H9 (cell line): Measurements from ENCODE around the gene SPCS1. TPM values are rescaled to one million over a fixed set of nuclear protein-coding genes. Genes with fewer than 3 reads are reported as not detected.
A peak's percentile ranks its signal among the peaks of the same experiment; 100 is the strongest.

Source experiments
- DNase-seq: peaks from one replicate; pipeline ENCODE4 v3.0.0-alpha.2; 2017
- H2AFZ ChIP-seq: one replicate; pipeline ENCODE4 v1.6.1; 2013; ENCODE audit warnings: mild to moderate bottlenecking, low read length, control low read depth, moderate library complexity
- H2AK5ac ChIP-seq: 2 replicates; pipeline ENCODE4 v1.6.1; 2013; ENCODE audit warnings: low read length, control low read depth, mixed read lengths; ENCODE audit not compliant: insufficient read length
- H2BK120ac ChIP-seq: one replicate; pipeline ENCODE4 v1.6.1; 2013; ENCODE audit warnings: low read depth, mild to moderate bottlenecking, low read length, control low read depth, inconsistent platforms; ENCODE audit not compliant: poor library complexity, severe bottlenecking
- H2BK12ac ChIP-seq: 2 replicates; pipeline ENCODE4 v1.6.1; 2013; ENCODE audit warnings: low read length, control low read depth, mixed read lengths, low read depth; ENCODE audit not compliant: insufficient read length
- H2BK15ac ChIP-seq: 2 replicates; pipeline ENCODE4 v1.6.1; 2013; ENCODE audit warnings: low read depth, low read length, control low read depth
- H2BK20ac ChIP-seq: one replicate; pipeline ENCODE4 v1.6.1; 2013; ENCODE audit warnings: low read depth, mild to moderate bottlenecking, low read length, control low read depth, inconsistent platforms; ENCODE audit not compliant: poor library complexity, severe bottlenecking
- H2BK5ac ChIP-seq: 2 replicates; pipeline ENCODE4 v1.6.1; 2013; ENCODE audit warnings: low read length, control low read depth, mixed read lengths; ENCODE audit not compliant: insufficient read length
- H3K14ac ChIP-seq: 2 replicates; pipeline ENCODE4 v1.6.1; 2013; ENCODE audit warnings: low read length, control low read depth; ENCODE audit not compliant: insufficient read depth
- H3K18ac ChIP-seq: 2 replicates; pipeline ENCODE4 v1.6.1; 2013; ENCODE audit warnings: low read depth, mild to moderate bottlenecking, mixed read lengths, low read length, control low read depth; ENCODE audit not compliant: insufficient read length
- H3K23ac ChIP-seq: 2 replicates; pipeline ENCODE4 v1.6.1; 2013; ENCODE audit warnings: low read length, control low read depth, mixed read lengths, low read depth; ENCODE audit not compliant: insufficient read length
- H3K23me2 ChIP-seq: 2 replicates; pipeline ENCODE4 v1.6.1; 2013; ENCODE audit warnings: low read depth, mild to moderate bottlenecking, mixed read lengths, low read length, control low read depth; ENCODE audit not compliant: insufficient read length, poor library complexity, severe bottlenecking
- H3K27ac ChIP-seq: 2 replicates; pipeline ENCODE4 v1.5.1; 2013; ENCODE audit warnings: low read length, control low read depth, mixed read lengths, low read depth; ENCODE audit not compliant: insufficient read length
- H3K27me3 ChIP-seq: 2 replicates; pipeline ENCODE4 v1.6.1; 2013; ENCODE audit warnings: low read length, control low read depth, inconsistent platforms; ENCODE audit not compliant: insufficient read depth
- H3K4ac ChIP-seq: 2 replicates; pipeline ENCODE4 v1.6.1; 2013; ENCODE audit warnings: low read depth, mild to moderate bottlenecking, control low read depth, inconsistent platforms, low read length, moderate library complexity
- H3K4me1 ChIP-seq: 2 replicates; pipeline ENCODE4 v1.6.1; 2013; ENCODE audit warnings: low read length, control low read depth, inconsistent platforms; ENCODE audit not compliant: insufficient read depth
- H3K4me2 ChIP-seq: 2 replicates; pipeline ENCODE4 v1.6.1; 2013; ENCODE audit warnings: low read length, control low read depth, mixed read lengths; ENCODE audit not compliant: insufficient read length, insufficient read depth
- H3K56ac ChIP-seq: 2 replicates; pipeline ENCODE4 v1.6.1; 2013; ENCODE audit warnings: low read depth, mild to moderate bottlenecking, mixed read lengths, low read length, control low read depth; ENCODE audit not compliant: insufficient read length
- H3K79me1 ChIP-seq: 2 replicates; pipeline ENCODE4 v1.6.1; 2013; ENCODE audit warnings: low read depth, mild to moderate bottlenecking, moderate library complexity, low read length, control low read depth, inconsistent platforms; ENCODE audit not compliant: insufficient read depth, poor library complexity, severe bottlenecking
- H3K79me2 ChIP-seq: 2 replicates; pipeline ENCODE4 v1.6.1; 2013; ENCODE audit warnings: low read length, control low read depth, inconsistent platforms; ENCODE audit not compliant: insufficient read depth
- H3K9ac ChIP-seq: 2 replicates; pipeline ENCODE4 v1.6.1; 2013; ENCODE audit warnings: low read length, control low read depth, mixed read lengths; ENCODE audit not compliant: insufficient read length; ENCODE audit errors: extremely low read depth
- H3K9me3 ChIP-seq: one replicate; pipeline ENCODE4 v1.6.1; 2013; ENCODE audit warnings: low read depth, low read length, inconsistent platforms; ENCODE audit not compliant: control insufficient read depth
- H3T11ph ChIP-seq: one replicate; pipeline ENCODE4 v1.6.1; 2013; ENCODE audit warnings: mild to moderate bottlenecking, low read length, control low read depth, inconsistent platforms
- H4K20me1 ChIP-seq: one replicate; pipeline ENCODE4 v1.6.1; 2013; ENCODE audit not compliant: control insufficient read depth, insufficient read length, insufficient read depth
- H4K5ac ChIP-seq: 2 replicates; pipeline ENCODE4 v1.6.1; 2013; ENCODE audit warnings: low read depth, mild to moderate bottlenecking, mixed read lengths, low read length, control low read depth; ENCODE audit not compliant: insufficient read length
- H4K8ac ChIP-seq: replicated peaks from 2 replicates; pipeline ENCODE4 v1.6.1; 2013; ENCODE audit warnings: low read length, control low read depth, mixed read lengths, low read depth; ENCODE audit not compliant: insufficient read length
- H4K91ac ChIP-seq: 2 replicates; pipeline ENCODE4 v1.6.1; 2013; ENCODE audit warnings: low read depth, mild to moderate bottlenecking, moderate library complexity, mixed read lengths, low read length, control low read depth; ENCODE audit not compliant: insufficient read length
- H3K27ac Mint-ChIP-seq, 3 experiments: 2 replicates in 2 of 3; 3 replicates in 1 of 3; pipeline ENCODE4 v1.8.0; 2020 to 2021; ENCODE audit warnings: mixed read lengths in 3 of 3, mild to moderate bottlenecking in 1 of 3, moderate library complexity in 1 of 3
- H3K27me3 Mint-ChIP-seq: 2 replicates; pipeline ENCODE4 v1.8.0; 2021; ENCODE audit warnings: low read depth, mild to moderate bottlenecking, moderate library complexity, mixed read lengths
- H3K36me3 Mint-ChIP-seq, 3 experiments: 2 replicates in 2 of 3; 3 replicates in 1 of 3; pipeline ENCODE4 v1.8.0; 2020 to 2021; ENCODE audit warnings: low read depth in 3 of 3, mixed read lengths in 3 of 3; ENCODE audit not compliant: insufficient read depth in 1 of 3
- H3K4me1 Mint-ChIP-seq, 2 experiments: 2 replicates each; pipeline ENCODE4 v1.8.0; 2020; ENCODE audit warnings: mixed read lengths in 2 of 2
- H3K4me3 Mint-ChIP-seq, 2 experiments: 2 replicates in 1 of 2; 3 replicates in 1 of 2; pipeline ENCODE4 v1.8.0; 2020 to 2021; ENCODE audit warnings: mild to moderate bottlenecking in 2 of 2, mixed read lengths in 2 of 2, moderate library complexity in 1 of 2
- H3K9me3 Mint-ChIP-seq, 2 experiments: 2 replicates in 1 of 2; 3 replicates in 1 of 2; pipeline ENCODE4 v1.8.0; 2020; ENCODE audit warnings: mild to moderate bottlenecking in 2 of 2, mixed read lengths in 2 of 2, moderate library complexity in 1 of 2
- CTCF ChIP-seq: fragments of 200-600 bp; sonication (generic); conservative IDR thresholded peaks from 3 replicates; pipeline ENCODE4 v1.8.0; 2021; ENCODE audit warnings: antibody characterized with exemption, mild to moderate bottlenecking
- WGBS: extraction: QIAGEN DNeasy Blood & Tissue Kit; methylation state at CpG from one replicate; pipeline ENCODE4 v1.1.7; 2013; ENCODE audit warnings: missing lambda C conversion rate, low lambda C conversion rate, mixed read lengths; ENCODE audit not compliant: insufficient read length; ENCODE audit errors: extremely low coverage; 5-methylcytosine and 5-hydroxymethylcytosine counted together
- total RNA-seq: library from RNA; stranded (reverse); gene quantifications from 2 replicates; pipeline ENCODE4 v1.2.1, GENCODE V29; 2021

The SPCS1 gene
- total RNA-seq, 1 experiment from 2014 or later, result 106 TPM

GRCh38 chr3:52704611-52705437 is 1.1 kb upstream of the SPCS1 start:
- H3K4me2 ChIP-seq, result peak overlapping the region; percentile 87
- no peaks in the 10 kb centered on the region for H3K9me3 ChIP-seq
- no peak overlapping the region for H2BK20ac ChIP-seq
- H3T11ph ChIP-seq, result no peak overlapping the region
- no peak for TF ChIP-seq CTCF
- H2BK120ac ChIP-seq, result no peak overlapping the region
- no peak overlapping the region for H2BK12ac ChIP-seq
- peaks cover 7 to 17% (median 13%) of the 10 kb centered on the region in 3 experiments; a peak in 6 of 7 replicates for H3K36me3 Mint-ChIP-seq
- H3K18ac ChIP-seq, result no peak overlapping the region
- H3K9me3 Mint-ChIP-seq, result no peaks in the 10 kb centered on the region; a peak in 1 of 5 replicates
- no peak overlapping the region for H2BK5ac ChIP-seq
- peak overlapping the region in 2 of 3 experiments; percentile 81 to 84; a peak in 4 of 7 replicates for H3K27ac Mint-ChIP-seq
- no peaks in the 10 kb centered on the region; the same call in 1 of the 2 replicates for H3K4me1 ChIP-seq
- H3K27ac ChIP-seq, result no peak overlapping the region
- H2AK5ac ChIP-seq, result no peak overlapping the region
- H3K23me2 ChIP-seq, result peaks cover 12% of the 10 kb centered on the region
- H3K4me3 Mint-ChIP-seq, result peak overlapping the region; percentile 96 to 97
- peaks cover 3% of the 10 kb centered on the region; the same call in 1 of the 2 replicates for H3K79me2 ChIP-seq
- DNase-seq, result no peak
- H2BK15ac ChIP-seq, result no peak overlapping the region
- H3K9ac ChIP-seq, result peak overlapping the region; percentile 45
- no peak overlapping the region for H3K56ac ChIP-seq
- H3K27me3 ChIP-seq, result no peaks in the 10 kb centered on the region
- no peaks in the 10 kb centered on the region for H3K79me1 ChIP-seq
- no peak overlapping the region for H3K14ac ChIP-seq
- H3K23ac ChIP-seq, result no peak overlapping the region
- no peaks in the 10 kb centered on the region for H4K20me1 ChIP-seq
- no peak overlapping the region for H2AFZ ChIP-seq
- peaks cover 15% of the 10 kb centered on the region in 2 experiments for H3K4me1 Mint-ChIP-seq
- no peak overlapping the region for H4K5ac ChIP-seq
- no CpG with 5 or more reads among the region's 22 CpGs for WGBS
- H4K8ac ChIP-seq, result no peak overlapping the region
- no peak overlapping the region for H3K4ac ChIP-seq
- H3K27me3 Mint-ChIP-seq, result no peaks in the 10 kb centered on the region
- no peak overlapping the region for H4K91ac ChIP-seq
